NCI-H774 (cell line): Measurements from ENCODE around the gene RANBP1.

Source experiments
- DNase-seq: peaks from one replicate; lab custom pipeline; 2025; lab: John Stamatoyannopoulos, UW

RANBP1 gene

DNA sequence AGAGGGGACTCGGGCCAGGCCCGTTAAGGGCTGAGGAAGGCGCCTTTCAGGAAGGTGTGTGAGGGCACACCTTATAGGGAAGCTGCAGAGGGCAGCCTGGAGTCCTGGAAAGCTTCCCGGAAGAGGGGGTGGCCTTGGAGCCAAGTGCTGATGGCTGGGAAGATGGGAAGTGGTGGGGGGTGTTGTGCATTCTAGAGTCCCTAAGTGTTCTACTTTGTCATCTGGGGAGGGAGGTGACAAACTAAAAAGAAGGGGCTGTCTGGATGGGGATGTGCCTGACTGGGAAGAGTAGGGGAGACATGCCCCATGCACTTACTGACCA lies 22.5 kb downstream of the RANBP1 start:
- no peak for DNase-seq

DNA sequence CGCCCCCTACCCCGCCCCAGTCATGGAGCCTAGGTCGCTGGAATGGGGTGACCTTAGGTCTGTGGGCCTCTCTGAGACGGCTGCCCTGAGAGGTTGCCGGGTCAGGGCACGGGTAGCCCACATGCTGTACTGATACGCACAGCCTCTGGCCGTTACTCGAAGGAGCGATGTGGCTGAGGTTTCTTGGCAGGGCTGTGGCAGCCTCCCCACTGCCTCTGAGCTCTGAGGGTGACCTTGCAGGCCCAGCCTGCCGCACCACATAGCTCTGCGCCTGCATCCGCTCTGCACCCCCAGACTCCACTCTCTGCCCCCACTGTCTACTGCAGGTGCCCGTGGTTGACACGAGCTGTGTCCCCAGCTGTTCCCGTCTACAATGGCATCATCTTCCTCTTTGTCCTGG lies 23.0 kb downstream of the RANBP1 start:
- no peak for DNase-seq

GRCh38 chr22:20139391-20140106 lies 23.6 kb downstream of the RANBP1 start:
- DNase-seq, result no peak

GRCh38 chr22:20140107-20140445 lies 24.2 kb downstream of the RANBP1 start:
- DNase-seq, result no peak

DNA sequence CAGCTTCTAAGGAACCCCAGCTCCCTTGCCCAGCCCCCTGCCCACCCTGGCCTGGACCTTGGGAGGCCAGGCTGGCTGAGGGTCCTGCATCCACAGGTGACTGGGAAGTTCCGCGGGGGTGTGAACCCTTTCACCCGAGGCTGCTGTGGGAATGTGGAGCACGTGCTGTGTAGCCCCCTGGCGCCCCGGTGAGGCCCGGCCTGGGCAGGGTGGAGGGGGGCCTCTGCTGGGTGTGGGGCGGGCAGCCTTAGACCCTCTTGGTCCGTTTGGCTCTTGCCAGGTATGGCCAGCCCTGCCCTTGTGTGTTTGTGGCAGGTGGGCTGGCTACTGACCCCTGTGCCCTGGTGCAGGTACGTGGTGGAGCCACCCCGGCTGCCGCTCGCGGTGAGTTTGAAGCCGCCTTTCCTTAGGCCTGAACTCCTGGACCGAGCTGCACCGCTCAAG lies 24.6 kb downstream of the RANBP1 start:
- no peak for DNase-seq

- no peak for DNase-seq
Observed at GRCh38 chr22:20141186-20142077, 25.5 kb downstream of the RANBP1 start.

DNA sequence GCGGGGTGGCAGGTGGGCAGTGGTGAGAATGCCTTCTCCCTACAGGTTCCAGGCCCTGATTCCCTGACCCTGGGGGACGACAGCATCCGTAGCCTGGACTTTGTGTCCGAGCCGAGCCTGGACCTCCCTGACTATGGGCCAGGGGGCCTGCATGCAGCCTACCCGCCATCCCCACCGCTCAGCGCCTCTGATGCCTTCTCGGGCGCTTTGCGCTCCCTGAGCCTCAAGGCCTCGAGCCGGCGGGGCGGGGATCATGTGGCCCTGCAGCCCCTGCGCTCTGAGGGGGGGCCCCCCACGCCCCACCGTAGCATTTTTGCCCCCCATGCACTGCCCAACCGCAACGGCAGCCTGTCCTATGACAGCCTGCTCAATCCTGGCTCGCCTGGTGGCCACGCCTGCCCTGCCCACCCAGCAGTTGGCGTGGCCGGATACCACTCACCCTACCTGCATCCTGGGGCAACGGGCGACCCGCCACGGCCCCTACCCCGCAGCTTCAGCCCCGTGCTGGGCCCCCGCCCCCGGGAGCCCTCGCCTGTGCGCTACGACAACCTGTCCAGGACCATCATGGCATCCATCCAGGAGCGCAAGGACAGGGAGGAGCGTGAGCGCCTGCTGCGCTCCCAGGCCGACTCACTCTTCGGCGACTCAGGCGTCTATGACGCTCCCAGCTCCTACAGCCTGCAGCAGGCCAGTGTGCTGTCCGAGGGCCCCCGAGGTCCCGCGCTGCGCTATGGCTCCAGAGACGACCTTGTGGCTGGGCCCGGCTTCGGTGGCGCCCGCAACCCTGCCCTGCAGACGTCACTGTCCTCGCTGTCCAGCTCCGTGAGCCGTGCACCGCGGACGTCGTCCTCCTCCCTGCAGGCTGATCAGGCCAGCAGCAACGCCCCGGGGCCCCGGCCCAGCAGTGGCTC lies 27.1 kb downstream of the RANBP1 start:
- DNase-seq, result no peak

GRCh38 chr22:20143883-20144665 lies 28.2 kb downstream of the RANBP1 start:
- no peak for DNase-seq

DNA sequence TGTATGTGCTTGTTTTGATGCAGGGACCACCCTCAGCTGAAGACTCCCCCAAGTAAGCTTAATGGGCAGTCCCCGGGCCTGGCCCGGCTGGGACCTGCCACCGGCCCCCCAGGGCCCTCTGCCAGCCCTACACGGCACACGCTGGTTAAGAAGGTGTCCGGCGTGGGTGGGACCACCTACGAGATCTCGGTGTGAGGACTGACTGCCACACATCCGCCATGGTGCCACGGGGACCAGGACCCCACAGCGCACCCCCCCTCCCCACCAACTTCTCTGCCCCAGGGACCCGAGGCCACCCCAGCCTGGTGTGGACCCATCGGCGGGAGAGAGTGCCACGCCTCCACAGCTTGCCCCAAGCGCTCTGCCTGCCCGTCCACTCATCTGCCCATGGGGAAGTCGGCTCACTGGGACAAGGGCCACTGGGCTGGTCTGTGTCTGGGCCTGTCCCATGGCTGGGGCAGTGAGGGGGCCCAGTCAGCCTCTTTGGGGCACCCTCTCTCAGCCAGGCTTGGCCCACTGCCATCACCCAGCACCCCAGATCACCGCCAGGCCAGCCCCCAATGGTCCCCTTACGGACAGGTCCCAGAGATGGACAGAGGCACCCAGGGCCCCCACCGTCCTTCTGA lies 29.4 kb downstream of the RANBP1 start:
- no peak for DNase-seq

DNA sequence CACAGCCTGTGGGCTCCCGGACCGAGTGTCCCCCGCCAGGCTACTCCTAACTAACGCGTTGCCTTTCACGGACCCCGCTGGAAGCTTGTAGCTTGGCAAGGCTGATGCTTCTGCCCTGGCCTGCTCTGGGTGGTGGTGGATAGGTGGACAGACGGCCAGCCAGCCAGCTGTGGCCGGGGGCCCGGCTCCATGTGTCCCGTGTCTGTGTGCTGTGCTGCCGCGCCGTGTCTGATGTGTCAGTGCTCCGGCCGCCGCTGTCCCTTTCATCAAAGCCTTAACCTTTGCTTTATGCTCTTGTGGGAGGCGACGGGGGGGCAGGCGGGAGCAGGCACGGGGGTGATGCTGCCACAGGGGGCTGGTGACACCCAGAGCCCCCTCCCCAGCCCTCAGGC lies 29.9 kb downstream of the RANBP1 start:
- DNase-seq, result no peak

DNA sequence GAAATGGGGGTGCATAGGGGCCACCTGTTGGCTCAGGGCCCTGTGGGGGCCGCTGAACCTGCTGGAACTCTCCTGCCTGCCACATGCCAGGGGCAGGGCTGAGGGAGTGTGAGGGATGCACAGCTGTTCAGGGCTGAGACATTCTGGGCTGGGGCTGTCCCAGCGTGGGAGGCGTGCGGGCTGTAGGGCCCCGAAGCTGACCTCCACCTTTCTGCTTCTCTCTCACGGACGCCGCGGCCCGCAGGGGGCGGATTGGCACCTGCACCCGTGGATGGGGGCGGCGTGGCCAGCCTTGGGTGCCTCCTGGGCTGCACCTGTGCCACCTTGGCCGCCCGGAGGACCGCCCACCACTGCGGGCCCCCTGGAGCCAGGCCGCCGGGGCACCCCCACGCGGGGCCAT lies 30.9 kb downstream of the RANBP1 start:
- DNase-seq, result no peak

DNA sequence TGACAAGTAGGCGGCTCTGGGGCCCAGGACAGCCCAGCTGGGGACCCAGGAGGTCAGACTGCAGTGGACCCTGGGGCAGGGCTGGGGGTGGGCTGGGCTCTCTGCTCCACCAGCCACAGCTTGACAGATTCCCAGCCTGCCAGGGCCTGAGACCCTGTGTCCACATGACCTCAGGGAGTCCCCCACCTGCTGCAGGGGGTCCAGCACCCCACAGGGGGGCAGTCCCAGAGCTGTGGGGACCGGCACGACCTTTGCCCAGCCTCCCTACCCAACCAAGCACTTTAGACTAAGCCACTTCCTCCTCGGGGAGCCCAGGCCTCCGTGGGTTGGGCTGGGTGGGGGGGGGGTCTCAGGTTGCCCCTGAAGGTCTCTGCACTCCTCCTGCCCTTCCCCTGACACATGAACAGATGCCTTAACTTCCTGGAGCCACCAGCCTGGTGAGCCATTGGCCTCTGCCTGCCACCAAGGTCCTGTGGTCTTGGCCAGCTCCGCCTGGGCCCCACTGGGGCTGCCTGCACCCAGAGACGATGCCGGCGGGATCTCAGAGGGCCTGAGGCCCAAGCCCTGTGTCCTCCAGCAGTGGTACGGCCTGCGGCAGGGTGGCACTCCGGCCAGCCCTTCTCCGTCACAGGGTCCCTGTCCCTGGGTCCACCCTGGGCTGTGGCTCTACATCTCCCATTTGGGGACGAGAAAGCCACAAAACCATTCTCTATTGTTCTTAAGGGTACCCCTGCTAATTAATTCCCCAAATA lies 31.5 kb downstream of the RANBP1 start:
- no peak for DNase-seq

- DNase-seq, result no peak
Observed at GRCh38 chr22:20148414-20148813, 32.5 kb downstream of the RANBP1 start.

GRCh38 chr22:20149257-20150250 lies 33.6 kb downstream of the RANBP1 start:
- DNase-seq, result no peak

DNA sequence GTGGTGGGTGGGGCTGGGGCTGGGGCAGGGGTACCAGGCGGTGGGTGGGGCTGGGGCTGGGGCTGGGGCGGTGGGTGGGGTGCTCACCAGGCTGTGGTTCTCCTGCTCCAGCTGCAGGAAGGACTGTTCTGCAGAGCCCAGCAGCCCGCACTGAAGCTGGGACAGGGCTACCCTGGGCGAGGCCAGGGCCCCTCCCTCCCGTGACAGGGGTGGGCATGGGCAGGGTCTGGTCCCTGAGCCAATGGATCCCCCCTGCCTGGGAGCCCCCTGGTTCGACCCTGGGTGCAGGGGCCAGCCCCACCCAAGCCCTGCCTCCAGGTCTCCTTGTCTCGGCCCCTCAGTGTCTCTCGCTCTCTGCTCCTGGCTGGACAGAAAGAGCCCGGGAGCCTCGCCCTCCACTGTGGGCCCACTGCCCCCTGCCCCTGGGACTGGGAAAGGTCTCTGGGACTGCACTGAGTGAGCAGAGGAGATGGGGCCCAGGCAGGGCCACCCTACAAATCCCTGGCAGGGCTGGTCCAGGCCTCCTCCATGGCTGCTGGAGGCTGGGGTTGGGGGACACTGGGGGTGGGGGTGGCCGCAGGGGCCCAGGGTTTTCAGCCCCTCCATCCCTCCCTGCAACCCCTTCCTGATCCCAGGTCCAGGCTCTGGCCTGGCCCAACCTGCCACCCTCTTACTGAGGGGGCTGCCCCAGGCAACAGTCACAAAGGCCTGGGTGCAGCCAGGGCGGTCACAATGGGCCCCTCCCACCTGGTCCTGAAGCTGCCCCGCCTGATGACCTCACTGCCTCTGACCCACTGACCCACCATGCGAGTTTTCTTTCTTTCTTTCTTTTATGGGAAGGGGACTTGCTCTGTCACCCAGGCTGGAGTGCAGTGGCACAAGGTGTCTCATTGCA lies 34.7 kb downstream of the RANBP1 start, which contains the start of gene CCDC188:
Gene CCDC188, minus strand, starts transcription at position 675 of the 895 bp plus-strand sequence. Its CDS starts 69 bp downstream, at position 606.
- DNase-seq, result no peak

DNA sequence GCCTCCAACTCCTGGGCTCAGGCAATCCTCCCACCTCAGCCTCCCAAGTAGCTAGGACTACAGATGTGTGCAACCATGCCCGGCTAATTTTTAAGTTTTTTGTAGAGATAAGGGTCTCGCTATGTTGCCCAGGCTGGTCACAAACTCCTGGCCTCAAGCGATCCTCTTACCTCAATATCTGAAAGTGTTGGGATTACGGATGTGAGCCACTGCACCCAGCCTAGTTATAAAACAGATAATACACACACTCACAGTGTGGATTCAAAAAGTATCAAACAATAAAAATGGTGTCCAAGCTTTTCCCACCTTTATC lies 35.3 kb downstream of the RANBP1 start:
- no peak for DNase-seq

GRCh38 chr22:20152464-20152890 lies 36.6 kb downstream of the RANBP1 start:
- no peak for DNase-seq

- DNase-seq, result no peak
Observed at GRCh38 chr22:20153945-20154344, 38.0 kb downstream of the RANBP1 start.
